ENCODE results near the gene ALDH5A1. TPM values are rescaled to one million over a fixed set of nuclear protein-coding genes. Genes with fewer than 3 reads are reported as not detected.

Gene ALDH5A1
- total RNA-seq, 4 donors from 2014 or later: 4.1 to 12.1 (median 7.9) TPM

- Histone ChIP-seq H3K9me3 (no peaks in the 10 kb centered on the region), H3K4me3 (no peak overlapping the region), H3K27me3 (no peaks in the 10 kb centered on the region), H3K4me1 (no peaks in the 10 kb centered on the region), H3K27ac (no peak overlapping the region), H3K36me3 (no peaks in the 10 kb centered on the region)
- intact Hi-C loops (cut with DNase I; ENCODE audit: low total_unique reads) (no loop called here), in situ Hi-C loops (cut with MboI; ENCODE audit: low pct_ligation_motif_present in 1 of 4, low pct_unique_long_range_greater_than_20kb in 1 of 4, low sequenced_read_pairs in 3 of 4) (no loop called here)
- DNase-seq: no peak
- TF ChIP-seq CTCF (IDR thresholded peaks at IDR 0.05) (no peak), EP300 (IDR thresholded peaks at IDR 0.05; ENCODE audit: low read depth) (no peak), POLR2AphosphoS5 (IDR thresholded peaks at IDR 0.05) (no peak), POLR2A (IDR thresholded peaks at IDR 0.05) (no peak)
- WGBS, 2 donors (ENCODE audit: low coverage in 1 of 2): 88 to 100% methylated on average over 1 of the region's 1 CpG
Measured at GRCh38 chr6:24477070-24477469, 17.7 kb upstream of the ALDH5A1 start.

- DNase-seq: no peak
- H3K27ac ChIP-seq: no peak overlapping the region
- H3K9me3 ChIP-seq: no peaks in the 10 kb centered on the region
- no peaks in the 10 kb centered on the region for H3K27me3 ChIP-seq
- in situ Hi-C loops (cut with MboI; ENCODE audit: low pct_ligation_motif_present in 1 of 4, low pct_unique_long_range_greater_than_20kb in 1 of 4, low sequenced_read_pairs in 3 of 4) (no loop called here), intact Hi-C loops (cut with DNase I; ENCODE audit: low total_unique reads) (no loop called here)
- no peak overlapping the region for H3K4me3 ChIP-seq
- 69 to 76% methylated on average over 2 to 4 of the region's 4 CpGs for whole genome bisulfite sequencing, 2 donors (ENCODE audit: low coverage in 1 of 2)
- H3K36me3 ChIP-seq: no peaks in the 10 kb centered on the region
- no peaks in the 10 kb centered on the region for H3K4me1 ChIP-seq
- no peak for TF ChIP-seq POLR2A (IDR thresholded peaks at IDR 0.05)
- TF ChIP-seq CTCF (IDR thresholded peaks at IDR 0.05): no peak
- no peak for TF ChIP-seq EP300 (IDR thresholded peaks at IDR 0.05; ENCODE audit: low read depth)
- no peak for TF ChIP-seq POLR2AphosphoS5 (IDR thresholded peaks at IDR 0.05)
Measured at GRCh38 chr6:24478903-24479302, 15.9 kb upstream of the ALDH5A1 start.

- no peaks in the 10 kb centered on the region for H3K4me1 ChIP-seq
- H3K27me3 ChIP-seq: no peaks in the 10 kb centered on the region
- H3K9me3 ChIP-seq: no peaks in the 10 kb centered on the region
- intact Hi-C loops (cut with DNase I; ENCODE audit: low total_unique reads): no loop called here
- 91 to 100% methylated on average over 2 to 9 of the region's 9 CpGs for WGBS, 2 donors (ENCODE audit: low coverage in 1 of 2)
- TF ChIP-seq EP300 (IDR thresholded peaks at IDR 0.05; ENCODE audit: low read depth): no peak
- TF ChIP-seq POLR2A (IDR thresholded peaks at IDR 0.05): no peak
- no peak for TF ChIP-seq POLR2AphosphoS5 (IDR thresholded peaks at IDR 0.05)
- TF ChIP-seq CTCF (IDR thresholded peaks at IDR 0.05): no peak
- in situ Hi-C loops (cut with MboI; ENCODE audit: low pct_ligation_motif_present in 1 of 4, low pct_unique_long_range_greater_than_20kb in 1 of 4, low sequenced_read_pairs in 3 of 4): no loop called here
- no peaks in the 10 kb centered on the region for H3K36me3 ChIP-seq
- H3K27ac ChIP-seq: no peak overlapping the region
- DNase-seq: no peak
- no peak overlapping the region for H3K4me3 ChIP-seq
Measured at GRCh38 chr6:24480705-24481104, 14.1 kb upstream of the ALDH5A1 start.

- in situ Hi-C loops (cut with MboI; ENCODE audit: low pct_ligation_motif_present in 1 of 4, low pct_unique_long_range_greater_than_20kb in 1 of 4, low sequenced_read_pairs in 3 of 4) (no loop called here), intact Hi-C loops (cut with DNase I; ENCODE audit: low total_unique reads) (no loop called here)
- Histone ChIP-seq H3K4me1 (no peaks in the 10 kb centered on the region), H3K9me3 (no peaks in the 10 kb centered on the region), H3K27ac (no peak overlapping the region), H3K27me3 (no peaks in the 10 kb centered on the region), H3K4me3 (no peak overlapping the region), H3K36me3 (no peaks in the 10 kb centered on the region)
- TF ChIP-seq POLR2A (IDR thresholded peaks at IDR 0.05) (no peak), CTCF (IDR thresholded peaks at IDR 0.05) (no peak)
- WGBS, 2 donors (ENCODE audit: low coverage in 1 of 2): 92% methylated on average over 5 of the region's 5 CpGs; no CpG with 5 or more reads in 1 of the 2 donors
- no peak for DNase-seq
Measured at GRCh38 chr6:24481449-24481848, 13.3 kb upstream of the ALDH5A1 start.

Data from transverse colon (tissue), 4 donors.